A549 treated with AZD2906 at 1 μM for 4 hours (cell line): Measurements from ENCODE around the gene HSD17B11. TPM values are rescaled to one million over a fixed set of nuclear protein-coding genes. Genes with fewer than 3 reads are reported as not detected.

ENCODE experiments used
- total RNA-seq: library from RNA; stranded (reverse); fragments of 200-300 nt; extraction: Qiagen RNA extraction; gene quantifications from 5 replicates; pipeline ENCODE4 v1.2.3, GENCODE V29; 2022

Gene HSD17B11, protein sequence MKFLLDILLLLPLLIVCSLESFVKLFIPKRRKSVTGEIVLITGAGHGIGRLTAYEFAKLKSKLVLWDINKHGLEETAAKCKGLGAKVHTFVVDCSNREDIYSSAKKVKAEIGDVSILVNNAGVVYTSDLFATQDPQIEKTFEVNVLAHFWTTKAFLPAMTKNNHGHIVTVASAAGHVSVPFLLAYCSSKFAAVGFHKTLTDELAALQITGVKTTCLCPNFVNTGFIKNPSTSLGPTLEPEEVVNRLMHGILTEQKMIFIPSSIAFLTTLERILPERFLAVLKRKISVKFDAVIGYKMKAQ
- 42.8 to 54.7 TPM (median 52.1 TPM) in 5 replicates for total RNA-seq

GRCh38 chr4:87390891-87391575 lies at the start of gene HSD17B11:
HSD17B11 (minus strand) TSS chr4:87391188; CDS start chr4:87391070, 118 bp downstream.

GRCh38 chr4:87422104-87423052 lies 31.4 kb upstream of the HSD17B11 start, which contains the start of gene NUDT9:
NUDT9 (plus strand) TSS chr4:87422573; CDS start chr4:87422906, 333 bp downstream.

DNA sequence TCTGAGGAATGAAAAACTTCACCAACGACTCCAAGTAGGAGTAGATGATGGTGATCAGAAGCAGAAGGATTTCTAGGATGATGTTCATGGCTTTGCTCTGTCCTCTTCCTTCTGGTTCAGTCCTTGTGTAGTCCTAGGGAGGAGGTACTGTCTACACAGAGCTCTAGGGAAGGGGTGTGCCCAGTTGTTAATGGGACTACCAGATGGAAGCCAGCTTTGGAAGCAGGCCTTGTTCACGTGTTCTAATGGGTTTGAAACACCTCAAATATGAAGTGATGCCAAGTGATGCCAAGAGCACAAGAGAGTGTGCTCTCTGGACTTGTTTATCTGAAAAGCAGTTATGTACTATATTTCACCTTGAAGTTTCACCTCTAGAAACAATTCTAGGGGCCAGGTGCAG lies 68.2 kb downstream of the HSD17B11 start, which contains the start of gene HSD17B13:
TSS of gene HSD17B13 (minus strand) at position 129 of the 400 bp plus-strand sequence. CDS start at position 88, 41 bp downstream.

Other genes starting within 250 kb of the HSD17B11 start
- 4.1 to 5.5 TPM (median 4.4 TPM) in 5 replicates for gene KLHL8, start 170.6 kb downstream of the HSD17B11 start, total RNA-seq
- 0.02 to 0.04 TPM (median 0.03 TPM) in 5 replicates for gene HSD17B13, start 68.3 kb downstream of the HSD17B11 start, total RNA-seq
- gene NUDT9, start 31.4 kb upstream of the HSD17B11 start, total RNA-seq: 23.7 to 30.6 TPM (median 25.0 TPM) in 5 replicates
- not detected in 5 replicates for gene SPARCL1, start 138.2 kb upstream of the HSD17B11 start, total RNA-seq
- not detected in 5 replicates for gene DSPP, start 217.3 kb upstream of the HSD17B11 start, total RNA-seq